LHCN-M2 (cell line): Measurements from ENCODE around the gene SMYD3. TPM values are rescaled to one million over a fixed set of nuclear protein-coding genes. Genes with fewer than 3 reads are reported as not detected.

ENCODE experiments used
- DNase-seq: peaks from one replicate; pipeline ENCODE4 v3.0.0-alpha.2; 2012; ENCODE audit warnings: low read depth
- total RNA-seq: library from RNA; depleted of rRNA; stranded (reverse); fragments of >200 nt; gene quantifications from 2 replicates; pipeline ENCODE4 v1.2.3, GENCODE V29; 2014

The SMYD3 gene
- total RNA-seq, 1 experiment from 2014 or later: 34.0 TPM

DNA sequence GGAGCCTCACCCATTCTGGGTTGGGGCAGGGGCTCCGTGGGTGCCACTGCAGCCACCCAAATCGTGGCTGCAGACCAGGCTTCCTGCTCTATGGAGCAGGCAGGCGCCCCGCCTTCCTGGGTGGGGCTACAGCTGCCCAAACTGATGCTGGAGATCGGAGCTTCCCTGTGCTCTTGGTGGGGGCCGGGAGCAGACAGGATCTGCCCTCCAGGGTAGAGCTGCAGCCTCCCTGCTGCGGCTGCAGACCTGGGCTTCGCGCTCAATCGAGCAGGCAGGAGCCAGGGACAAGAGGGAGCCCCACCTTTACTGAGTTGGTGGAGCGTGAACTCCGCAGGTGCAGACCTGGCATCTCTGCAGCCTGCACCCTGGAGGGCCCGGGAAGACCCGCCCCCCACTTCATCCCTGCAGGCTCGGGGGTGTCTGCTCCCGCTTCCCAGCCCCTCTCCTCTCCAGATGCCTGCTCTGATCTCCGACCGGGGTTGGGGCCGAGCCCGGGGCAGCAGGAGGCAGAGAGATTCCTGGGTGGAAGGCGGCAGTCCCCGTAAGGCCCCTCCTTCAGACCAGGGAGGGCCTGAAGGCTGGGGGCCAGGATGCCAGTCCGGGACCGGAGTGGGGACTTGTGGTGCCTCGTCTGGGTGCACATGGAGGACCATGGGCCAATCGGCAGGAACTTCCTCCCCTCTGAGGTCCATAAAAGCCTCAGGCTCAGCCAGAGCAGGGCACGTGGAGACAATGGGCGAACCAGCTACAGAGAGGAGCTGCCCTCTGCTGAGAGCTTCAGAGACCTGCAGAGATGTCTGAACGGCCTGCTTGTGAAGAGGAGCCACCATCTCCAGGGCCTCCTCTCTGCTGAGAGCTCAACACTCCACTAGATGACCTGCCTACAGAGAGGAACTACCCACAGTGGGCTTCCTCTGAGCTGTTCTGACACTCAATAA is 359.3 kb downstream of the SMYD3 start:
- DNase-seq: no peak

- DNase-seq: no peak
Observed at GRCh38 chr1:246146804-246147523, 360.1 kb downstream of the SMYD3 start.

DNA sequence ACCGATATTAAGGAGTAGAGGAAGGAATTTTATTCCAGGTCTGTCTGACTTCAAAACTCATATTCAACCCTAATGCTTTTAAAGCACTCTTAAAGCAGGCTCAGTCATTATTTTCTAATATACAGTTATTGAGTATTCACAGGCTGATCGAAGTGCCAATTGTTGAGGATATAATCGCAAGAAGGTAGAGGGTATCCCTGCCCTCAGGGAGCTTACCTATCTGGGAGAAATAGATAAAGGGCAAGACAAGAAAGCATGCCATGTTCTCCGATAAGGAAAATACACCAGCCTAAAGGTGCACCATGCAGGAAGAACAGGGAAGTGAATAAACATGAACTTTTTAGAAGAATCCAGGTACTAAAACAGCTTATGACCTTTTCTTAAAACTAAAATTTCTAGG is 361.2 kb downstream of the SMYD3 start:
- no peak for DNase-seq

DNA sequence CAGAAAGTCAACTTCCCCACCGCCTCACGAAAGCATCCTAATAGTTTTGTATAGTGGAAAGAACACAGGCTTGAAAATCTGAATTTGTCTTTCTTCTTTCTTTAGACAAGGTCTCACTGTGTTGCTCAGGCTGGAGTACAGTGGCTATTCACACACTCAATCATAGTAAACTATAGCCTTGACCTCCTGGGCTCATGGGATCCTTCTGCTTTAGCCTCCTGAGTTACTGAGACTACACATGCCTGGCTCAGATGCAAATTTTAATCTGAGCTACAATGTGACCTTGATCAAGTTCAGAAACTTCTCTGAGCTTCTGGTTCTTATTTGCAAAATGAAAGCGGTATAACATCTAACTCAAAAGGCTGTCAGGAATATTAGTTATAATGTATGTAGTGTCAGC is 362.1 kb downstream of the SMYD3 start:
- DNase-seq: no peak

- peak; percentile 97 for DNase-seq
Observed at GRCh38 chr1:246142320-246142893, 364.7 kb downstream of the SMYD3 start.

DNA sequence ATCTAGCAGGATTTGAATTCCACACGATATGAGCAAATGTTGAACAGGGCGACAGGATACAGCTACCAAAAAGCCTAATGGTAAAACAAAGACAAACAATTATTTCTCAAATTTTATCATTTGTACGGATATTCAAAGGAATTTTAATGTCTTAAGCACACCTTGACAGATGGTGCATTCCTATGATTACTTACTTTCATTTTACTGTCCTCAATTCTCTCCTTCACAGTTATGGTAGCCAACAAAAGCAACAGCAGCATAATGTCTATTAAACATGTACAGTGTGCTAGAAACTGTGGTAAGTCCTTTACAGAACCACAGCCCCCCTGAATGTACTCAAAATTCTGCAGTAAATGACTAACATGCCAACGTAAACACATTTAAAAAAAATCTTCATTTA is 365.8 kb downstream of the SMYD3 start:
- no peak for DNase-seq

DNA sequence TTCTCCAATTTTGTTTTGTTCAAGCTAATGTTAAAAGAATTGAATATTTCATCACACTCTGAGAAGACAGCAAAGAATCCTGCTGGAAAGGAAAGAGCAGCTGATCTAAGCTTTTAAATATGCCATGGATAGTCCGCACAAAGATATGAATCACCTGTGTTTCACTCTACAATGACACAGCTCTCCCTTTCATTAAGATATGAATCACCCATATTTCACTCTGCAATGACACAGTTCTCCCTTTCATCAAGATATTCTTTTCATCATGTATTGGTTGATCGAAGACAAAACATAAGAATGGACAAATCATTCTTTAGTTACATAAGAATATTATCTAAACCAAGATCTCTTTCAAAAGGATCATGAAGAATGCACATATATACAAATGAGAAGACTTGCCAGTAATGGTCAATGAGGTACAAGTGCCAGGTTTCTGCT is 367.3 kb downstream of the SMYD3 start:
- DNase-seq: peak; percentile 90

DNA sequence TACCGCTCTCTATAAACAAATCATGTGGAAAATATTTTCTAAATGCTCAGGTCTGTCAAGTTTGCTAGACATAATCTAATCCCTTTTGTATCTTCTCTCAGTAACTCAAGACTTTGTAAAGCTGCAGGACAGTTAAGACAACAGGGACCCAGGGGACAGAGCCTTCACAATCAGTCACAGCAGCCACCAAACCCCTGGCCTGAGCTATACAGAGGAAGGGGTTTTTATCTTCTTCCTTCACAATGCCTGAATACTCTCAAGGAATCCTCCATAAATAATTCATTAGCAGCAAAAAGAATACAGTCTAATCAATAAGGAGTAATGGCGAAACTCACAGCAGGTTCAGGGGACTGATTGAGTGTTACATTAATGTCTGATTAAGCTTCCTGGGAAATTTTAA is 368.3 kb downstream of the SMYD3 start:
- no peak for DNase-seq

DNA sequence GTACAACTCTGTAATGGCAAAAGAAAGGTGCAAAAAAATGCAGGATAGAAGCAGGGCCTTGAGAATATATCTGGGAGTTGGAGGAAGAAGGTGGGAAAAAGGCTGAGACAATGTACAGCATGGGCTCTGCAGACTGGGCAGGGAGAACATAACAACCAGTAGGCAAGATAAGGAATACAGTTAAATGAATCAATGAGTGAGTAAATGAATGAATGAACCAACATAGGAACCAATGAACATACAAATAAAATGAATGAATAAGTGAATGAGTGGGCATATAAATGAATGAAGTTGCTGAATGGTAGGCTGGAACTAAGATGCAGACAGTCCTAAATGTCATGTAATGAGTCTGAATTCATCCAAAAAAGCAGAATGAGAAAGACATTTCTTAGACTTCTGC is 370.6 kb downstream of the SMYD3 start:
- no peak for DNase-seq

DNA sequence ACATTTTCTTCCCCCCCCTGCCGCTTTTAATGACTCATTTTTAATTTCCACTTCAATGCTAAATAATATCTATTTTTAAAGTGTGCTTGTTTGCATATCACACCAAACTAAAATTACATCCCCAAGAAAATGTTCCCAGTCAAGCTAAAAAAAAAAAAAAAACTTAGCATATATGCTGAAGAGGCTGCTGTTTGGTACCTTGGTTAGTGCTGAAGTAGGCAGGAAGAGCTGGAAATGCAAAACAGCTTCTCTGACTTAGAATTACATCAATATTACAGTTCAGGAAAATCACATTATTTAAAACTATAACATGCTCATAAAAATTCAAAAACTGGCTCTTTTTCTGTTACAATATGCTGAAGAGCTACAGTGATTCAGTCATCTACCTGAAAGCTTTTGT is 372.3 kb downstream of the SMYD3 start:
- no peak for DNase-seq

GRCh38 chr1:246131095-246131494 is 376.0 kb downstream of the SMYD3 start:
- no peak for DNase-seq

DNA sequence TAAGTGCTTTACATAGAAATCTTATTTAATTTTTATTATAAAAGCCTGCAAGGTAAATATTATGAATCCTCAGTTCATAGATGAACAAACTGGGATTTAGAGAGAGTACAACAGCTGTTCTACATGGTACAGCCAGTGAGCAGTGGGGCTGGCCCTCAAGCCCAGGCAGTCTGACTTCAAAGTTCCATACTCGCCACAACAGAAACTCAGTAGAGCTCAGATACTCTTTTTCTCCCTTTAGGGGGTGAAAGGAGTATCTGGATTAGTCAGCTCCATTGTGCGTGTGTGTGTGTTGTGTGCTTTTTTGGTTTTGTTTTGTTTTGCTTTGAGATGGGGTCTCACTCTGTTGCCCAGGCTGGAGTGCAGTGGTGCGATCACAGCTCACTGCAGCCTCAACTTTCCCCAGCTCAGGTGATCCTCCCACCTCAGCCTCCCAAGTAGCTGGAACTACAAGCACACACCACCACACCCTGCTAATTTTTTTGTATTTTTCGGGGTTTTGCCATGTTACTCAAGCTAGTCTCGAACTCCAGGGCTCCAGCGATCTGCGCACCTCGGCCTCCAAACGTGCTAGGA is 378.5 kb downstream of the SMYD3 start:
- DNase-seq: no peak

- no peak for DNase-seq
Observed at GRCh38 chr1:246126580-246126979, 380.5 kb downstream of the SMYD3 start.

DNA sequence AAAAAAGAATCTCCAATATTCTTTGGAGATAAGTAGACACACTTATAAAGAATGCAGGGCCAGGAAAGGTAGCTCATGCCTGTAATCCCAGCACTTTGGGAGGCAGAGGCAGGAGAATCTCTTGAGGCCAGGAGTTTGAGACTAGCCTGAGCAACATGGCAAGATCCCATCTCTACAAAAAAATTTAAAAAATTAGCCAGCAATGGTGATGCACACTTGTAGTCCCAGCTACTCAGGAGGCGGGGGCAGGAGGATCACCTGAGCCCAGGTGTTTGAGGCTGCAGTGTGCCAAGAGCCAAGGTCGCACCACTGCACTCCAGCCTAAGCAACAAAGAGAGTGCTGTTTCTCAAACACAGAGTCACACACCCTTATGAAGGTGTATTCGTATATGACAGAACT is 385.0 kb downstream of the SMYD3 start:
- no peak for DNase-seq

GRCh38 chr1:246121533-246121932 is 385.5 kb downstream of the SMYD3 start:
- no peak for DNase-seq

- no peak for DNase-seq
Observed at GRCh38 chr1:246117066-246117791, 389.9 kb downstream of the SMYD3 start.

GRCh38 chr1:246114369-246114768 is 392.7 kb downstream of the SMYD3 start:
- DNase-seq: no peak

- DNase-seq: no peak
Observed at GRCh38 chr1:246113555-246114095, 393.5 kb downstream of the SMYD3 start.

- DNase-seq: no peak
Observed at GRCh38 chr1:246111570-246111969, 395.5 kb downstream of the SMYD3 start.

- DNase-seq: no peak
Observed at GRCh38 chr1:246110343-246111219, 396.5 kb downstream of the SMYD3 start.
